HL-60/S4 (cell line): ENCODE results near the gene CHMP1A.

Experiments
- in situ Hi-C: fragments of 300-500 bp; cut with MboI; formaldehyde crosslinking; loops from 2 replicates; pipeline ENCODE4 v1.14.3; 2022; ENCODE audit warnings: low sequenced_read_pairs

Gene CHMP1A

GRCh38 chr16:89607453-89607852, 50.1 kb downstream of the CHMP1A start:
- in situ Hi-C loops, result no loop called here

- in situ Hi-C loops, result no loop called here
These were observed 51.5 kb downstream of the CHMP1A start for GRCh38 chr16:89606006-89606405.

GRCh38 chr16:89605186-89605970, 52.1 kb downstream of the CHMP1A start:
- in situ Hi-C loops, result no loop called here

GRCh38 chr16:89604764-89605163, 52.7 kb downstream of the CHMP1A start:
- in situ Hi-C loops, result no loop called here

GRCh38 chr16:89602952-89603590, 54.4 kb downstream of the CHMP1A start:
- in situ Hi-C loops, result no loop called here

- in situ Hi-C loops, result no loop called here
These were observed 55.1 kb downstream of the CHMP1A start for GRCh38 chr16:89602273-89602951.

- in situ Hi-C loops, result no loop called here
These were observed 55.6 kb downstream of the CHMP1A start for GRCh38 chr16:89601906-89602272.

GRCh38 chr16:89600956-89601355, 56.6 kb downstream of the CHMP1A start:
- in situ Hi-C loops, result no loop called here

GRCh38 chr16:89600427-89600826, 57.1 kb downstream of the CHMP1A start:
- in situ Hi-C loops, result no loop called here

- in situ Hi-C loops, result no loop called here
These were observed 57.6 kb downstream of the CHMP1A start for GRCh38 chr16:89599902-89600301.

- in situ Hi-C loops, result no loop called here
These were observed 58.1 kb downstream of the CHMP1A start for GRCh38 chr16:89599451-89599858.

- in situ Hi-C loops, result no loop called here
These were observed 59.3 kb downstream of the CHMP1A start for GRCh38 chr16:89598199-89598598.

GRCh38 chr16:89596957-89597649, 60.4 kb downstream of the CHMP1A start:
- in situ Hi-C loops, result no loop called here

- in situ Hi-C loops, result no loop called here
These were observed 61.3 kb downstream of the CHMP1A start for GRCh38 chr16:89596061-89596689.

- in situ Hi-C loops, result no loop called here
These were observed 62.0 kb downstream of the CHMP1A start for GRCh38 chr16:89595330-89596060.
